OCI-LY1 (cell line): ENCODE measurements around the gene ADAMTS17.

Experiments used
- H2AFZ ChIP-seq: fragments of 200-600 bp; sonication (generic), shearing (Covaris generic); 2 replicates; pipeline ENCODE4 v1.6.0; 2014; ENCODE audit warnings: antibody characterized with exemption, mild to moderate bottlenecking, low read length
- H3F3A ChIP-seq: fragments of 200-600 bp; sonication (generic), shearing (Covaris generic); 2 replicates; pipeline ENCODE4 v1.6.0; 2014; ENCODE audit warnings: mild to moderate bottlenecking, antibody characterized with exemption, low read length, moderate library complexity; ENCODE audit not compliant: insufficient read depth
- H3K27ac ChIP-seq: fragments of 200-600 bp; sonication (generic); 2 replicates; pipeline ENCODE4 v1.5.1; 2014; ENCODE audit warnings: low read length, mixed run types, mild to moderate bottlenecking, low read depth; ENCODE audit not compliant: poor library complexity, severe bottlenecking
- H3K27me3 ChIP-seq: fragments of 200-600 bp; sonication (generic); 2 replicates; pipeline ENCODE4 v1.6.0; 2014; ENCODE audit warnings: antibody characterized with exemption, mild to moderate bottlenecking, low read length, moderate library complexity; ENCODE audit not compliant: insufficient read depth
- H3K36me3 ChIP-seq: fragments of 200-600 bp; sonication (generic); 2 replicates; pipeline ENCODE4 v1.6.1; 2014; ENCODE audit warnings: mild to moderate bottlenecking, antibody characterized with exemption, low read length, moderate library complexity, mixed read lengths; ENCODE audit not compliant: insufficient read depth
- H3K4me1 ChIP-seq: fragments of 200-600 bp; sonication (generic); 2 replicates; pipeline ENCODE4 v1.5.1; 2014; ENCODE audit warnings: mild to moderate bottlenecking, low read length, moderate library complexity; ENCODE audit not compliant: insufficient read depth, severe bottlenecking
- H3K4me2 ChIP-seq: fragments of 200-600 bp; sonication (generic), shearing (Covaris generic); 2 replicates; pipeline ENCODE4 v1.6.1; 2014; ENCODE audit warnings: low read length
- H3K4me3 ChIP-seq: fragments of 200-600 bp; sonication (generic); 2 replicates; pipeline ENCODE4 v1.5.1; 2014; ENCODE audit warnings: low read length, low read depth, mild to moderate bottlenecking, mixed read lengths; ENCODE audit not compliant: poor library complexity, severe bottlenecking
- H3K79me2 ChIP-seq: fragments of 200-600 bp; shearing (Covaris generic); 2 replicates; pipeline ENCODE4 v1.6.1; 2016; ENCODE audit warnings: mixed run types, low read length, mixed read lengths; ENCODE audit not compliant: insufficient read depth
- H3K9ac ChIP-seq: fragments of 200-600 bp; sonication (generic), shearing (Covaris generic); 2 replicates; pipeline ENCODE4 v1.6.1; 2014; ENCODE audit warnings: mild to moderate bottlenecking, low read length, mixed read lengths
- H3K9me2 ChIP-seq: fragments of 200-600 bp; sonication (generic), shearing (Covaris generic); 2 replicates; pipeline ENCODE4 v1.6.1; 2014; ENCODE audit warnings: low read depth, mild to moderate bottlenecking, low read length, mixed read lengths
- H3K9me3 ChIP-seq: fragments of 200-600 bp; shearing (Covaris generic); 2 replicates; pipeline ENCODE4 v1.6.1; 2014; ENCODE audit warnings: low read length, mixed read lengths
- H4K20me1 ChIP-seq: fragments of 200-600 bp; sonication (generic), shearing (Covaris generic); 2 replicates; pipeline ENCODE4 v1.6.0; 2016; ENCODE audit warnings: mild to moderate bottlenecking, low read length; ENCODE audit not compliant: insufficient read depth
- CTCF ChIP-seq: fragments of 200-600 bp; sonication (generic), shearing (Covaris generic); IDR thresholded peaks from 2 replicates; pipeline ENCODE4 v1.5.1; 2017; ENCODE audit warnings: mild to moderate bottlenecking, antibody characterized with exemption, low read length, moderate library complexity, mixed read lengths
- EZH2 ChIP-seq: fragments of 200-600 bp; sonication (generic), shearing (Covaris generic); IDR thresholded peaks from 2 replicates; pipeline ENCODE4 v1.8.0; 2017; ENCODE audit warnings: borderline replicate concordance, mixed run types, mild to moderate bottlenecking, antibody characterized with exemption, low read length, moderate library complexity, mixed read lengths

ADAMTS17 gene

DNA sequence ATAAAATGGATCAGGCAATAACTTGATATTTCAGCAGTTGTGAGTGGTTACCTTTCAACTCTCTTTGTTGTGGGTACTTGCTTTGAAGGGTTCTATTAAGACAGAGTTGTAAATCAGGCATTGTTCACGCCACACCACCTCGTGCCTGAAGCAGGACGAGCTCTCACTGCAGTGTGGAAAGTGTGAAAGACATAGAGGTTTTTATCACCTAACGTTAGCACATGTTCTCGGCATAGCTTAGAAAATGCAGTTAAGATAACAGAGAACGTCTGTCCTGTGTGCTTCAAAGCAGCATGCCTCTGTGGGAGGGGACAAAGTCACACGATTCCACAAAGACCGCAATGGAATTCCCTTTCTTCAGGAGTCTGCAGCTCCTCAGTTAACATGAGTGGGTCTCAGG, 7.8 kb downstream of the ADAMTS17 start:
- Histone ChIP-seq H3K9ac (no peak overlapping the region), H3K9me3 (no peaks in the 10 kb centered on the region), H3F3A (no peaks in the 10 kb centered on the region), H3K4me2 (no peak overlapping the region), H3K9me2 (no peaks in the 10 kb centered on the region), H3K27me3 (no peaks in the 10 kb centered on the region), H2AFZ (no peak overlapping the region), H3K4me1 (no peaks in the 10 kb centered on the region), H3K36me3 (no peaks in the 10 kb centered on the region), H3K4me3 (no peak overlapping the region), H4K20me1 (no peaks in the 10 kb centered on the region), H3K79me2 (no peaks in the 10 kb centered on the region), H3K27ac (no peak overlapping the region)
- TF ChIP-seq CTCF (no peak), EZH2 (no peak)

GRCh38 chr15:100333236-100333635, 8.5 kb downstream of the ADAMTS17 start:
- no peaks in the 10 kb centered on the region for H3K9me3 ChIP-seq
- H2AFZ ChIP-seq, result no peak overlapping the region
- TF ChIP-seq EZH2 (no peak), CTCF (no peak)
- no peaks in the 10 kb centered on the region for H3F3A ChIP-seq
- H3K4me3 ChIP-seq, result no peak overlapping the region
- H3K4me2 ChIP-seq, result no peak overlapping the region
- H3K79me2 ChIP-seq, result no peaks in the 10 kb centered on the region
- no peaks in the 10 kb centered on the region for H3K9me2 ChIP-seq
- no peak overlapping the region for H3K9ac ChIP-seq
- no peaks in the 10 kb centered on the region for H3K36me3 ChIP-seq
- 0 out of 2 replicates have a peak, but pooled peaks cover 4% of the 10 kb centered on the region for H3K27me3 ChIP-seq
- no peaks in the 10 kb centered on the region for H4K20me1 ChIP-seq
- no peaks in the 10 kb centered on the region for H3K4me1 ChIP-seq
- H3K27ac ChIP-seq, result no peak overlapping the region

DNA sequence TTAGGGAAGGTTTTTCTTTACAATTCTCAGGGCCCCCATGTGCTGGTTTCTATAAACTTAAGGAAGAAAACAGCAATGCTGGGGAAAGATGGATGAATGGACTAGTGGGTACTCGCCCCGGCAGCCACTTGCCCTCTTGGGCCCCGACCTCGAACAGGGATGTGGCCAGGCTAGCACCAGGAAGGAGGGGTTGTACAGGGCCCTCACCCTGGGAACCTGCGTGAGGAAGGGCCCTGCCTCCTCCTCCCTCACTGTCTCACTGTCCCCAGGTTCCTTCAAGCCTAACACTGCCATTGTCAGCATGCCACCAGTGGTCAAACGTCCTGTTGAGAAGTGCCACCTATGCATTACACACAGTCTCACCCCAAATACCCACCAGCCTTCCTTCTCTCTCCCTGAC, 9.1 kb downstream of the ADAMTS17 start:
- no peak overlapping the region for H3K27ac ChIP-seq
- H3K4me1 ChIP-seq, result no peaks in the 10 kb centered on the region
- no peaks in the 10 kb centered on the region for H3F3A ChIP-seq
- H4K20me1 ChIP-seq, result no peaks in the 10 kb centered on the region
- H3K79me2 ChIP-seq, result no peaks in the 10 kb centered on the region
- no peak overlapping the region for H3K4me2 ChIP-seq
- H3K36me3 ChIP-seq, result no peaks in the 10 kb centered on the region
- TF ChIP-seq CTCF (no peak), EZH2 (no peak)
- H3K9me3 ChIP-seq, result no peaks in the 10 kb centered on the region
- no peak overlapping the region for H3K4me3 ChIP-seq
- no peak overlapping the region for H3K9ac ChIP-seq
- no peak overlapping the region for H2AFZ ChIP-seq
- H3K27me3 ChIP-seq, result 0 out of 2 replicates have a peak, but pooled peaks cover 4% of the 10 kb centered on the region
- H3K9me2 ChIP-seq, result no peaks in the 10 kb centered on the region
